DOHH2 (cell line): Measurements from ENCODE around the gene DLL3.

Source experiments
- H3F3A ChIP-seq: fragments of 200-600 bp; sonication (generic), shearing (Covaris generic); 2 replicates; pipeline ENCODE4 v1.6.0; 2016; ENCODE audit warnings: antibody characterized with exemption, mild to moderate bottlenecking; ENCODE audit not compliant: control insufficient read depth, insufficient read depth
- H3K27ac ChIP-seq: fragments of 200-600 bp; sonication (generic); 2 replicates; pipeline ENCODE4 v1.5.1; 2014; ENCODE audit warnings: low read depth, mild to moderate bottlenecking, low read length, moderate library complexity
- H3K27me3 ChIP-seq: fragments of 200-600 bp; sonication (generic); 2 replicates; pipeline ENCODE4 v1.6.1; 2014; ENCODE audit warnings: mild to moderate bottlenecking, low read length, mixed read lengths; ENCODE audit not compliant: control insufficient read depth
- H3K36me3 ChIP-seq: fragments of 200-600 bp; sonication (generic); 2 replicates; pipeline ENCODE4 v1.6.1; 2014; ENCODE audit warnings: mild to moderate bottlenecking, low read length, moderate library complexity, mixed read lengths; ENCODE audit not compliant: control insufficient read depth
- H3K4me1 ChIP-seq: fragments of 200-600 bp; sonication (generic); 2 replicates; pipeline ENCODE4 v1.6.1; 2014; ENCODE audit warnings: mild to moderate bottlenecking, low read length, mixed read lengths; ENCODE audit not compliant: control insufficient read depth
- H3K4me2 ChIP-seq: fragments of 200-600 bp; sonication (generic); 2 replicates; pipeline ENCODE4 v1.6.0; 2014; ENCODE audit warnings: mild to moderate bottlenecking, low read length, moderate library complexity
- H3K4me3 ChIP-seq: fragments of 200-600 bp; sonication (generic); 2 replicates; pipeline ENCODE4 v1.5.1; 2014; ENCODE audit warnings: mild to moderate bottlenecking, low read length, mixed read lengths
- H3K79me2 ChIP-seq: fragments of 200-600 bp; sonication (generic); 2 replicates; pipeline ENCODE4 v1.6.1; 2014; ENCODE audit warnings: mild to moderate bottlenecking, low read length, mixed read lengths; ENCODE audit not compliant: control insufficient read depth
- H3K9me2 ChIP-seq: fragments of 200-600 bp; sonication (generic); replicated peaks from 2 replicates; pipeline ENCODE4 v1.6.1; 2014; ENCODE audit warnings: mild to moderate bottlenecking, low read length, mixed read lengths; ENCODE audit not compliant: control insufficient read depth
- H3K9me3 ChIP-seq: fragments of 200-600 bp; sonication (generic); 2 replicates; pipeline ENCODE4 v1.6.1; 2014; ENCODE audit warnings: antibody characterized with exemption, low read length, mixed read lengths; ENCODE audit not compliant: control insufficient read depth, insufficient read depth
- H4K20me1 ChIP-seq: fragments of 200-600 bp; sonication (generic); 2 replicates; pipeline ENCODE4 v1.6.0; 2014; ENCODE audit warnings: low read depth, mild to moderate bottlenecking, antibody characterized with exemption, low read length, moderate library complexity; ENCODE audit not compliant: control insufficient read depth, insufficient read depth
- CTCF ChIP-seq: fragments of 200-600 bp; sonication (generic); IDR thresholded peaks from one replicate; pipeline ENCODE4 v1.5.1; 2014; ENCODE audit warnings: antibody characterized with exemption, mild to moderate bottlenecking, low read depth, low read length; ENCODE audit not compliant: poor library complexity, severe bottlenecking
- EZH2phosphoT487 ChIP-seq: fragments of 200-600 bp; sonication (generic); IDR thresholded peaks from 2 replicates; pipeline ENCODE4 v1.6.1; 2017; ENCODE audit warnings: borderline replicate concordance, mild to moderate bottlenecking, antibody characterized with exemption, low read length, moderate library complexity, mixed read lengths

Gene DLL3

GRCh38 chr19:39546599-39546998, 47.9 kb downstream of the DLL3 start:
- Histone ChIP-seq H3K4me3 (no peak overlapping the region), H3K9me2 (no peaks in the 10 kb centered on the region), H3K36me3 (no peaks in the 10 kb centered on the region), H3K27ac (no peak overlapping the region), H3K9me3 (no peaks in the 10 kb centered on the region), H3K79me2 (no peaks in the 10 kb centered on the region), H4K20me1 (no peaks in the 10 kb centered on the region), H3K27me3 (peaks cover 33% of the 10 kb centered on the region), H3K4me2 (no peak overlapping the region), H3K4me1 (peaks cover 12% of the 10 kb centered on the region), H3F3A (no peaks in the 10 kb centered on the region)
- no peak for TF ChIP-seq CTCF
- TF ChIP-seq EZH2phosphoT487 = no peak

DNA sequence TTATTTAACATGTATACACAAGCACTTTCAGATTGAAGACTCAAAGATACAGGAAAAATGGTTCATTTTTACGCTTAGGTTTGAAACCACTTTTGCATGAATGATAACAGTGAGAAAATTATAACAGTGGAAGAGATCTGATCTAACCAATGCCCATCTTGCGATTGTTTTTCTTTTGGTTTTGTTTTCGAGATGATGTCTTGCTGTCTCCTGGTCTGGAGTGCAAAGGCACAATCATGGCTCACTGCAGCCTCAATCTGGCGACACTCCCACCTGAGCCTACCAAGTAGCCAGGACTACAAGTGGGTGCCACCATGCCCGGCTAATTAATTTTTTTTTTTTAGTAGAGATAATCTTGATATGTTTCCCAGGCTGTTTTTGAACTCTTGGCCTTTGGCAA, 51.5 kb downstream of the DLL3 start:
- H3K4me3 ChIP-seq = no peak overlapping the region
- no peaks in the 10 kb centered on the region for H4K20me1 ChIP-seq
- TF ChIP-seq CTCF (no peak), EZH2phosphoT487 (no peak)
- peaks cover 31% of the 10 kb centered on the region for H3K27me3 ChIP-seq
- H3F3A ChIP-seq = no peaks in the 10 kb centered on the region
- no peaks in the 10 kb centered on the region for H3K9me2 ChIP-seq
- no peaks in the 10 kb centered on the region for H3K79me2 ChIP-seq
- H3K36me3 ChIP-seq = no peaks in the 10 kb centered on the region
- H3K4me1 ChIP-seq = peaks cover 15% of the 10 kb centered on the region
- no peak overlapping the region for H3K27ac ChIP-seq
- H3K9me3 ChIP-seq = no peaks in the 10 kb centered on the region
- no peak overlapping the region for H3K4me2 ChIP-seq

DNA sequence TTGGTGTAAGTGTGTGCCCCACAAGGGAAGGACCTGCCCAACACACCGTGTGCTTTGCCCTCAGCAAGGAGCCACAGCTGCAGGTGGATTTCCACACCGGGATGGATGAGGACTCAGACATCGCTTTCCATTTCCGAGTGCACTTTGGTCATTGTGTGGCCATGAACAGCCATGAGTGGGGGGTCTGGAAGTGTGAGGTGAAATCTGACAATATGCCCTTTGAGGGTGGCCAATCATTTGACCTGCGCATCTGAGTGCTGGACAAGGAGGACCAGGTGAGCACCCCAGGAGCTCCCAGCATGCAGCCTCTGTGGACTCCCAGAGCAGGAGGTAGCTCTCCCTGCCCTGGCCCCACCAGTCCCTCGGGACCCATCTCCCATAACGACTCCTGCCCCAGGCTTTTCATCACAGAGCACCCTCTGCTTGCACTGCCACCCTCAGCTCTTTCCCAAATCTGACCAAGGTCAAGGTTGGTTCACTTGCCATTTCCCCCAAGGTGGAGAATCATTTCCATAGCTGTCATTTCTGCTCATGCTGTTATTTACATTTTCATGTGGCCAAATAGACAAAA, 54.4 kb downstream of the DLL3 start:
- H3F3A ChIP-seq = no peaks in the 10 kb centered on the region
- no peaks in the 10 kb centered on the region for H3K9me3 ChIP-seq
- no peak overlapping the region for H3K27ac ChIP-seq
- peaks cover 19% of the 10 kb centered on the region for H3K27me3 ChIP-seq
- no peaks in the 10 kb centered on the region for H3K9me2 ChIP-seq
- no peaks in the 10 kb centered on the region for H3K79me2 ChIP-seq
- H3K4me1 ChIP-seq = peaks cover 15% of the 10 kb centered on the region
- no peaks in the 10 kb centered on the region for H4K20me1 ChIP-seq
- H3K36me3 ChIP-seq = no peaks in the 10 kb centered on the region
- H3K4me3 ChIP-seq = no peak overlapping the region
- no peak for TF ChIP-seq CTCF
- TF ChIP-seq EZH2phosphoT487 = no peak
- no peak overlapping the region for H3K4me2 ChIP-seq
